ENCODE measurements around the gene TM9SF1.
"Not testable (repeated sequence)": the region's sequence is repeated elsewhere in the genome, so short reads cannot be mapped to it uniquely, and the experiment has no call there.

The TM9SF1 gene

DNA sequence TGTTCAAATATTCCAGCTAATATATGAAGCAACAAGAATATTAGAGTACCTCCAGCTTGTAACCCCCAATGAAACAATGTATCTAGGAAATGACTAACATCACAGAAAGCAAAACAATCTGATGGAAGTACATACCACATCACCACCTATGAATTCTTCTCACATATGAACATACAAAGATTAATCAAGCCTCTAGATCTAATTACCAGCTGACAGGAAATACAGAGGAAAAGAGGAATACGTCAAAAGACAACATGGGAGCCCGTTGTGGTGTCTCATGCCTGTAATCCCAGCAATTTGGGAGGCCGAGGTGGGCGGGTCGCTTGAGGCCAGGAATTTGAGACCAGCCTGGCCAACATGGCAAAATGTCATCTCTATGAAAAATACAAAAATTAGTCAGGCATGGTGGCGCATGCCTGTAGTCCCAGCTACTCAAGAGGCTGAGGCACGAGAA, 29.4 kb upstream of the TM9SF1 start:
- no peak for DNase-seq (ENCODE audit: low spot score)

- DNase-seq (ENCODE audit: low spot score) = not testable (repeated sequence)
These were observed 27.7 kb upstream of the TM9SF1 start for GRCh38 chr14:24222987-24223386.

- no peak for DNase-seq (ENCODE audit: low spot score)
These were observed 24.3 kb upstream of the TM9SF1 start for GRCh38 chr14:24219521-24219920.

GRCh38 chr14:24219080-24219479, 23.8 kb upstream of the TM9SF1 start:
- no peak for DNase-seq (ENCODE audit: low spot score)

DNA sequence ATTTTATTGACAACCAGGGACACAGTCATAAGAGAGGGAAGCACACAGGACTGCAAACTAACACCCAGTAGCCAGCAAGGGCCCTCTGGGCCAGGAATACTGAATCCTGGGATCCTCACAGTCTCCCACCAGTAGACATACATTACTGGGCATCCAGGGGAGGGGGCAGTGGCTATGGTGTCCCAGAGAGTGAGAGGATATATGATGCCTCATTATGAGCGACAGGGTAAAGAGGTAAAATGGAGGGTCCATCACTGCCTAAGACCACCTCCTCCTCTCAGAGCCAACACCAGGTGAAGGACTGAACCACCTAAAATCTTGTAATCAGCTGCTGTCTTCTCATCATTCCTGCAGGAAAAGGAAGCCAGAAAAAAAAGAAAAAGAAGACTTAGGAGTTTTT, 21.6 kb upstream of the TM9SF1 start:
- DNase-seq (ENCODE audit: low spot score) = not testable (repeated sequence)

GRCh38 chr14:24216345-24216699, 21.1 kb upstream of the TM9SF1 start:
- DNase-seq (ENCODE audit: low spot score) = no peak

- DNase-seq (ENCODE audit: low spot score) = peak; percentile 96
These were observed 20.5 kb upstream of the TM9SF1 start, which contains the start of gene MDP1 for GRCh38 chr14:24215495-24216344. Gene MDP1, minus strand, starts transcription at chr14:24216066. Its CDS starts 111 bp downstream, at chr14:24215955.

GRCh38 chr14:24213866-24214662, 18.8 kb upstream of the TM9SF1 start:
- DNase-seq (ENCODE audit: low spot score) = peak; percentile 51

DNA sequence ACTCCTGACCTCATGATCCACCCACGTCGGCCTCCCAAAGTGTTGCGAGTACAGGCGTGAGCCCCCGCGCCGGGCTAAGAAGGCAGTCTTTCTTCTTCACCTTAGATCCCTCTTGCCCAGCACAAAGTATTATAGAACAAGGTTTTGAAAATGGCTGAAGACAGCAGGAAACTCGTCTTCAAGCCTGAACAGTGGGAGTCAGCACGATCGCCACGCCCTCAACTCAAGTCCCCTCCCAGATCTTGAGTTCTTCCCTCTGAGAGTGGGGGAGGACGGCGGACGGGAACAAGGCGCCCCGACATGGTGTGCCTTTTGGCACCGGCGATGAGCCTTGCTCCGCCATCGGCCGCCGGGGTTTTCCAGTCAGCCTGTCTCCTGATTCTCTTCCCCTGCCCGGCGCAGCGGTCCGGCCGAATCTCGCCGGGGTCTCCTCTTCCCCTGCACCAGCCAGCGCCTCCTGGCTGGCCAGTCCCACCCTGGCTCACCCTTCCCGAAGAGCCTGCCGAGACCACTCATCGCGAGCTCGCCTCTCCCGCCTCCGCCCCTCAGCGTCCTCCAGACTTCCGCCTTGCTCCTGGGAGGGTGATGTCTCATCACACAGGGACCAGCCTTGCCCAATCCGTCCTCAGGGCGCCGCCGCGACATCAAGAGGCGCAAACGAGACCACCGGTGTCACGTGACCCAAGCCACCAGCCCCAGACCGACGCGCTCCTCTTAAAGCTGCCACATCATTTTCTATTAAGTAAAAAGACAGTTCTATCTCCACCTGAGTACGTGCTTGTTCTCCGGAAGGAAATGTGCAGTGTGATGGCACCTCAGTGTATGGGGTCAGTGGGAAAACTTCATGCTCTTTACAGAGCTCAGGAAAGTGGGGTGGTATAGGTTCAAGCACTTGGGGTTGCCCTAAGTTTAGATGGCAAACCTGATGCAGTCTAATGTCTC, 18.0 kb upstream of the TM9SF1 start, which contains the start of gene CHMP4A:
Gene CHMP4A (minus strand): TSS at position 565 of the 942 bp plus-strand sequence. CDS start 49 bp downstream, at position 516.
- peak; percentile 99 for DNase-seq (ENCODE audit: low spot score)

GRCh38 chr14:24211311-24211710, 16.1 kb upstream of the TM9SF1 start:
- DNase-seq (ENCODE audit: low spot score) = no peak

DNA sequence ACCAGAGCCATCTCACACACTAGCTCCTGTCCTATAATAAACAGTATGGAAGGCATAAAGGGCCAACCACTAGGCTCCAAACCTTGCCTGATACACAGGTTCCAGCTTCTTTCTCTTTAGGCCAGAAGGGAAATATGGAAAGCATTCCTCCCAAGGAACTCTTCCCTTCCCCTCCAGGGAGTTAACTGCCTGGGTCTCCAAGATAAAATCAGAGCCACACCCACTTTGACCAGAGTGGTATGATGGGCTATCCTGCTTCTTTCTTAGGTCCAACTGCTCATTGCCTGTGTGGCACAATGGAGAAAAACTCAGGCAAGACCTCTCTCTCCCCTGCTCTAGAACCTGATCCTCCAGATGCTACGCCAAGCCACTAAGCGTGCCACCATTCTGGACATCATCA, 12.4 kb upstream of the TM9SF1 start:
- no peak for DNase-seq (ENCODE audit: low spot score)

DNA sequence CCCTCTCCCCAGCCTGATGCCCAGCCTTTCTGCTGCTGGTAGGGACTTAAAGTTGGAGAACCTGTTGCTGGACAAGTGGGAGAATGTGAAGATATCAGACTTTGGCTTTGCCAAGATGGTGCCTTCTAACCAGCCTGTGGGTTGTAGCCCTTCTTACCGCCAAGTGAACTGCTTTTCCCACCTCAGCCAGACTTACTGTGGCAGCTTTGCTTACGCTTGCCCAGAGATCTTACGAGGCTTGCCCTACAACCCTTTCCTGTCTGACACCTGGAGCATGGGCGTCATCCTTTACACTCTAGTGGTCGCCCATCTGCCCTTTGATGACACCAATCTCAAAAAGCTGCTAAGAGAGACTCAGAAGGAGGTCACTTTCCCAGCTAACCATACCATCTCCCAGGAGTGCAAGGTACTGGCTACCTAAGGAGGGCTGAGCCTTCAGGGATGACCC, 11.9 kb upstream of the TM9SF1 start:
- DNase-seq (ENCODE audit: low spot score) = peak; percentile 38

DNA sequence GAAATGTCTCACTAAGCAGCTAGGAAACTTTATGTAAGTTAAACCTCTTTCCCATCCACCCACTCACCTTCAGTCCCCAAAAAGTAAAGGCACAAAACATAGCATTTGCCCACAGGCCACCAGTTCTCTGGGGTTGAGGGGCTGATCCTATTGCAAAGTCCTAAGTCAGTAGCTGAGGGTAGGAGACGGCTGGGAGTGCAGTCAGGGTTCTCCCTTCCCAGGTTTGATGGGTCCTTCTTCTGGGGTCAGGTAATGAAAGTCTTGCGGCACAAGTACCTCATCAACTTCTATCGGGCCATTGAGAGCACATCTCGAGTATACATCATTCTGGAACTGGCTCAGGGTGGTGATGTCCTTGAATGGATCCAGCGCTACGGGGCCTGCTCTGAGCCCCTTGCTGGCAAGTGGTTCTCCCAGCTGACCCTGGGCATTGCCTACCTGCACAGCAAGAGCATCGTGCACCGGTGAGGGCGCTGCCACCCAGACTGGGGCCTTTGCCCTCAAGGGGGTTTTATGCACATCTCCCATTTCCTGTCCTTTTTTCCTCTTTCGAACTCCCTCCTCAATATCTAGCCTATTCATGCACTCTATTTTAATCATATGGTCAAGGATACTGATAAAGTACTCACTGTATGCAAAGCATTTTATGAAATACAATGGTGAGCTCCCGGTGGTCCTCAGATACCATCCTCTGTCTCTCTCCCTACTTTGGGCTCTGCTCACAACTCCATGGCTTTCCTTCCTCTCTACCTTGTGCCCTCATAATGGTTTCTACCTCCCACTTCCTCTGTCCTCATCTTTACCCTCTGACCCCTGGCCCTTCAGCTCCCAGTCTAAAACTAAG, 11.2 kb upstream of the TM9SF1 start:
- DNase-seq (ENCODE audit: low spot score) = peak; percentile 3

DNA sequence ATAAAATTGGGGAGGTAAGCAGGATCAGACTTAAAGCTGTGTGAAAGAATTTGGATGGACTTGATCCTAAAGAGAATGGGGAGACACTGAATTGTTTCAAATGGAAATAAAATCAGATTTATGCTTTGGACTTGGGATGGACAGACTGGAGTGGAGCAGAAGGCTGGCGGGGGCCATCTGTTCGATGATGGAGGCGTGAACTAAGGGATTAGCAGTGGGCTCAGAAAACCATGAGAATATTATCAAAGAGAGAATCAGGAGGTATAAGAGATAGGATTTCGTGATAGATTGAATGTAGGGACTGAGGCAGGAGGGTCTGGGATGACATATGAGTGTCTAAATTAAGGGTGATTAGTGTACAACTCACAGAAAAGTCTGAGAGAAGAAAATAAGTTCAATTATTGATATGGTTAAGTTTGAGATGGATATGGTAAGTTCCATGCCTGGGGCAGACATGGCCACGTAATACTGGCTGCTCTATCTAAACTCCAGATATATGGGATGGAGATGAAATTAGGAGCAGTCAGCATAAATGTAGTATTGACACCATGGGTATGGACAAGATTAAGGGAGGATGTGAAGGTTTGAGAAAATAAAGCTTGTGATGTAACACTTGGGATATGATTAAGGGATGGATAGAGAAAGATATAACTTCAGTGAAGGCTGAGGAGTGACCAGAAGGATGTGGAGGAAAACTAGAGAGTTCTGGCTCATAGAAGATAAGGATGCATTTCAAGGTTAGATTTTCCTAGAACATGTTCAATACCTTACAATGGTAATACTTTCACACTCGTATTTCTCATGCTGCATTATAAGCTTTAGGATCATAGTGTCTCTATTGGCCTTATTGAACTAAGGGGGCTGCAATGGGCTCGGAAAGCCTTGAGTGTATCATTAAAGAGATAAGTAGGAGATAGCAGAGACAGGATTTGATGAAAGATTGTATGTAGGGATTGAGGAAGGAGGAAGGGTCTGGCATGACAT, 9.2 kb upstream of the TM9SF1 start:
- DNase-seq (ENCODE audit: low spot score) = peak; percentile 2

GRCh38 chr14:24203249-24203886, 8.1 kb upstream of the TM9SF1 start:
- not testable (repeated sequence) for DNase-seq (ENCODE audit: low spot score)

- not testable (repeated sequence) for DNase-seq (ENCODE audit: low spot score)
These were observed 7.3 kb upstream of the TM9SF1 start for GRCh38 chr14:24202538-24202937.

DNA sequence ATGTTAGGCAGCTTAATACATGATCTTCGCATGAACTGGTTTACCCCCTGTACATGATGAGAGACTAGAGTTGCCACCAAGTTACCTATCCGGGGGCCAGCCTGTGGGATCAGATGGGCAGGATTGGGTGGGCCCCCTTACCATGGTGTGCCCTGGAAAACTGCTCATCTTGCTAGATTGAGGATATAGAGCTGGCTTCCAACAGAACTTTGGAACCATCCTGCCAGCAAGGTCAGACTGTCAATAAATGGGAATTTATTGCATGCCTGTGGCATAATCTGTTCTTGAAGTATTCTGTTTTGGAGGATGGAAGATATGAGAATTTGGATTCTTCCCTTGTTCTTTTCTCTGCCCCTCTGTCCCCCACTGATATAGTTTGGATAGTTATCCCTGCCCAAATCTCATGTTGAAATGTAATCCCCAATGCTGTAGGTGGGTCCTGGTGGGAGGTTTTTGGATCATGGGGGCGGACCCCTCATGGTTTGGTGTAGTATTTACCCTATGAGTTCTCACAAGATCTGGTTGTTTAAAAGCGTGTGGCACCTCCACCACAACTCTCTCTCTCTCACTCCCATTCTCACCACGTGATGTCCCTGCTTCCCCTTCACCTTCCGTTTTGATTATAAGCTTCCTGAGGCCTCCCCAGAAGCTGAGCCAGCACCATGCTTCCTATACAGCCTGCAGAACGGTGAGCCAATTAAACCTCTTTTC, 3.7 kb upstream of the TM9SF1 start:
- no peak for DNase-seq (ENCODE audit: low spot score)

GRCh38 chr14:24197056-24197450, 1.8 kb upstream of the TM9SF1 start:
- DNase-seq (ENCODE audit: low spot score) = peak; percentile 30

Data from NAMALWA (cell line).